ENCODE results near the gene VWA2. TPM values are rescaled to one million over a fixed set of nuclear protein-coding genes. Genes with fewer than 3 reads are reported as not detected.

VWA2 gene
- total RNA-seq, 1 donor from 2014 or later = 10.6 TPM

DNA sequence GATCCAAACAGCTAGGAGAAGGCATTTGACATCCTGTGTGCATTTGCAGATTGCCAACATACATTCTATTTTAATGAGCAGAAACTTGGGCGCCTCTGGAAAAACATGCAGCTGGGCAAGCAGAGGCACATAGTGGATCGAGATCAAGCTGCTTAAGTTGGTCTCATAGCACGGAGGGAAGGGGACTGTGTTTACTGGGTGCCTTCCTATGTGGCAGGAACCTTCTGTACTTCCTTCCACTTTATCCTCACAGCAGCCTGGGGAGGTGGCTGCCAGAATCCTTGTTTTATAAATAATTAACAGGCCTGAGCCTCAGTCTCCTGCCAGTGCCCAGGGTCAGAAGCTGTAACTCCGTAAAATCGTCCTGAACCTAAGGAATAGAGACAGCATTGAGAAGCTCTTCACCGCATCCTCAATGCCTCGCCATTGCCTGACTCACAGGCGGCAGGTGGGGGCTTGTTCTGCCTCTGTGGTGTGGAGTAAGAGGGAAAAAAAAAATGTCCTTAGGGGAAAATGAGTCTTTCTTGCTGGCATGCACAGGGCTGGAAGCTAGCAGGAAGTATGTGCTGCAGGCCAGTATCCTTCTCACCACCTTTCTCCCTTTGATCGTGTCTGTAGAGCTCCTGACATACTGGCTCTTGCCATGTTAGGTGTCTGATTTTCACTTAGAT, 6.2 kb downstream of the VWA2 start:
- H3K9me3 ChIP-seq = no peaks in the 10 kb centered on the region
- DNase-seq = no peak
- TF ChIP-seq, protein P1, sequence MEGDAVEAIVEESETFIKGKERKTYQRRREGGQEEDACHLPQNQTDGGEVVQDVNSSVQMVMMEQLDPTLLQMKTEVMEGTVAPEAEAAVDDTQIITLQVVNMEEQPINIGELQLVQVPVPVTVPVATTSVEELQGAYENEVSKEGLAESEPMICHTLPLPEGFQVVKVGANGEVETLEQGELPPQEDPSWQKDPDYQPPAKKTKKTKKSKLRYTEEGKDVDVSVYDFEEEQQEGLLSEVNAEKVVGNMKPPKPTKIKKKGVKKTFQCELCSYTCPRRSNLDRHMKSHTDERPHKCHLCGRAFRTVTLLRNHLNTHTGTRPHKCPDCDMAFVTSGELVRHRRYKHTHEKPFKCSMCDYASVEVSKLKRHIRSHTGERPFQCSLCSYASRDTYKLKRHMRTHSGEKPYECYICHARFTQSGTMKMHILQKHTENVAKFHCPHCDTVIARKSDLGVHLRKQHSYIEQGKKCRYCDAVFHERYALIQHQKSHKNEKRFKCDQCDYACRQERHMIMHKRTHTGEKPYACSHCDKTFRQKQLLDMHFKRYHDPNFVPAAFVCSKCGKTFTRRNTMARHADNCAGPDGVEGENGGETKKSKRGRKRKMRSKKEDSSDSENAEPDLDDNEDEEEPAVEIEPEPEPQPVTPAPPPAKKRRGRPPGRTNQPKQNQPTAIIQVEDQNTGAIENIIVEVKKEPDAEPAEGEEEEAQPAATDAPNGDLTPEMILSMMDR (IDR thresholded peaks at IDR 0.05) = no peak
- peak overlapping the region; percentile 31 for H3K27ac ChIP-seq
- no peaks in the 10 kb centered on the region for H3K36me3 ChIP-seq
- ATAC-seq = peak; percentile 12 to 25
- no peak overlapping the region for H3K4me3 ChIP-seq
- intact Hi-C loops (cut with DNase I) = no loop called here
- H3K4me1 ChIP-seq = peaks cover 26% of the 10 kb centered on the region
- H3K27me3 ChIP-seq (ENCODE audit: low read depth) = peaks cover 4% of the 10 kb centered on the region

DNA sequence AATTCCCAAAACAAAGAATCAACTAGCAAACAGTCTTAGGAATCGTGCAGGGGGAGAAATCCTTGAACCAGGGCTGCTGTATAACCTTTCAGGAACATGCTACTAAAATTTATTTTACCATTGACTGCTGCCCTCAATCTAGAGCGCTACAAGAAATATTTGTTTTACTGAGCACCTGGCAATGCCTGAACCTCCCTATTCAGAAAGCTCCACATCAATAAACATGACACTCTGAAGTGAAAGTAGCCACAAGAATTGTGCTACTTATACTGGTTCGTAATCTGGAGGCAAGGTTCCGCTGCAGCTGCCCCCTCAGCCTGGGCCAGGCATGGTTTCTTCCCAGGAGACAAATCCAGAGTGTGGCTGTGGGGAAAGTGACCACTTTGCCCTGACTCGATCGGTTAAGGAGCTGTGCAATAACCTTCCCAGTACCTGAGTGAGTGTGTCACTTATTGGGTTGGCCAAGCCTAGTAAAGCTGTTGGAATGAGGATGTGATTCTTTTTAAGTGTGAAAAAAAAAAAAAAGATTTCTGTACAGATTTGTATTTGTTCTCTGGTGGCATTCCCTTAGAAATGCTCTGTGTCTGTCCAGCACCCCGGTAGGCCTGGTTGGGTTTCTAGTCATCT, 7.7 kb downstream of the VWA2 start:
- peak; percentile 80 to 87 for ATAC-seq
- H3K4me3 ChIP-seq = no peak overlapping the region

DNA sequence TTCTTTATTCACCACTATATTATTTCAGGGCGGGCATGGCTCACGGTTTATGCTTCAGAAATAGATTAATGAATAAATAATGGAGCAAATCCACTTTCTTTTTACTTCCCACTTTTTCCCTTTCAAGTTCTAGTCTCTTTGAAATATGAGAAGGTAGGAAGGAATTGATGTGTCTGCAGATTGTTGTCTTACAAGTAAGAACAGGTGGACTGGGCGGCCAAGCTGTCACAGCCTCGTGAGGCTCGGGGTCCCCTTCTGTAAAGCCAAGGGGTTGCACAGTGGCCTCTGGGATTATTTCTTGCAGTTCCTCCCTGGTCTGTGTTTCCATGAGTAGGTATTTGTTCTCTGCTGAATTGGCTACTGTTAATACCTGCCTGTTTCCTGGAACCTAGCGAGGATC, 11.2 kb downstream of the VWA2 start:
- ATAC-seq = no peak

More for the DNA sequence above, 7.7 kb downstream of the VWA2 start:
- no peak for DNase-seq
- intact Hi-C loops (cut with DNase I) = no loop called here
- TF ChIP-seq, protein P1 (IDR thresholded peaks at IDR 0.05) = no peak
- Histone ChIP-seq H3K4me1 (peaks cover 26% of the 10 kb centered on the region), H3K36me3 (no peaks in the 10 kb centered on the region), H3K9me3 (no peaks in the 10 kb centered on the region), H3K27me3 (ENCODE audit: low read depth) (no peaks in the 10 kb centered on the region), H3K27ac (peak overlapping the region; percentile 51)

DNA sequence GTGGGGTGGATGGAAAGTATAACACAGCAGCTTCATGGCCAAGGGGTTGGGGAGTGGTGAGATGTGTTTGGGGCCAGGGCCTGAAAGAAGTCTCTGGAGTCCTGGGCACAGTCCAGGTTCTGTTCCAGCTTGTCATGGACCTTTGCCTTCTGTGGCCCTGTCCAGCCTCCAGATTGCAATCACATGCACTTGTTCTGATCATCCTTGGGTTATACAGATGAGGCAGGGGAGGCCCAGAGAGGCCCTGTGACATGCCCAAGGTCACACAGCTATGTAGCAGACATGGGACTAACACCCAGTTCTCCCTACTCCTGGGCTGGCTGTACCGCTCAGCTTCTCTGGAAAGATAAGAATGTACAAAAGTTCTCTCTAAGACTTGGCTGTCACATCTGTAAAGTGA, 11.7 kb downstream of the VWA2 start:
- H3K27ac ChIP-seq = no peak overlapping the region
- ATAC-seq (no peak), DNase-seq (no peak)
- H3K4me3 ChIP-seq = no peak overlapping the region
- H3K4me1 ChIP-seq = peaks cover 2% of the 10 kb centered on the region
- intact Hi-C loops (cut with DNase I) = no loop called here
- TF ChIP-seq, protein P1 (IDR thresholded peaks at IDR 0.05) = no peak
- H3K27me3 ChIP-seq (ENCODE audit: low read depth) = no peaks in the 10 kb centered on the region
- no peaks in the 10 kb centered on the region for H3K36me3 ChIP-seq
- H3K9me3 ChIP-seq = no peaks in the 10 kb centered on the region

More for the DNA sequence above, 11.2 kb downstream of the VWA2 start:
- DNase-seq = no peak
- Histone ChIP-seq H3K27ac (no peak overlapping the region), H3K27me3 (ENCODE audit: low read depth) (no peaks in the 10 kb centered on the region), H3K9me3 (no peaks in the 10 kb centered on the region), H3K36me3 (no peaks in the 10 kb centered on the region), H3K4me3 (no peak overlapping the region), H3K4me1 (peaks cover 7% of the 10 kb centered on the region)
- TF ChIP-seq, protein P1 (IDR thresholded peaks at IDR 0.05) = no peak
- intact Hi-C loops (cut with DNase I) = no loop called here

DNA sequence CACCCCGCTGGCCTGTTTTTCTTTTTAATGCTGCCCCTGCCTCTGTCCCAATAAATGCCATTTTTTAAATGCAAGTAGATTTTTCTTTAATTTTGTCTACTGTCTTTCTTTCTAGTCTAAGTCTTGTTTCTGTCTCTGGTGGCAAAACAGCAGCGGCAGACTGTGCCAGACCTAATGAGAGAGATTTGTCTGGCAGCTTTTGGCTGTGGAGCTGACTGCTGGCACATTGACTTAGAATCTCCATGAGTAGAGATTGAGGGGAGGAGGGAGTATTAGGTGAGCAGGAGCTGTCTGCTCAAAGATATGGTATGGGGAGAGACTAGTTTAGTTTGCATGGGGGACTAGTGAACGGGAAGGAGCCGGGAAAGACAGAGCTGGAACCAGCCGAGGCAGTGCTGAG, 13.0 kb downstream of the VWA2 start:
- no peaks in the 10 kb centered on the region for H3K27me3 ChIP-seq (ENCODE audit: low read depth)
- TF ChIP-seq, protein P1 (IDR thresholded peaks at IDR 0.05) = no peak
- no peaks in the 10 kb centered on the region for H3K9me3 ChIP-seq
- intact Hi-C loops (cut with DNase I) = no loop called here
- H3K27ac ChIP-seq = no peak overlapping the region
- no peaks in the 10 kb centered on the region for H3K36me3 ChIP-seq
- no peak overlapping the region for H3K4me3 ChIP-seq
- ATAC-seq (no peak), DNase-seq (no peak)
- no peaks in the 10 kb centered on the region for H3K4me1 ChIP-seq
